K562 (cell line): ENCODE measurements around the gene AHCYL1. TPM values are rescaled to one million over a fixed set of nuclear protein-coding genes. Genes with fewer than 3 reads are reported as not detected.
A peak's percentile ranks its signal among the peaks of the same experiment; 100 is the strongest.

Source experiments
- ATAC-seq: fragments of 200-7000 bp; cut with Tn5 transposase; 3 replicates; pipeline ENCODE4 v1.9.1; 2020; ENCODE audit warnings: moderate library complexity
- BruUV-seq: library from RNA; stranded (reverse); fragments of 400-500 nt; replicated peaks from 2 replicates; lab custom pipeline; 2021; lab: Mats Ljungman, UMichigan
- CTCF ChIA-PET: fragments of 300-600 bp; formaldehyde crosslinking; extraction: SDS; loops from one replicate; lab custom pipeline; 2021; ENCODE audit warnings: low intra/inter-chr PET ratio; lab: Yijun Ruan, JAX
- POLR2A ChIA-PET: fragments of 300-600, 350-650 bp; sonication (Branson Sonifier 250); formaldehyde crosslinking; extraction: SDS; loops from one replicate; lab custom pipeline; 2021; ENCODE audit warnings: antibody characterized with exemption, inconsistent platforms; lab: Yijun Ruan, JAX
- DNase-seq, 4 experiments: peaks; one replicate each; pipeline versions ENCODE4 v3.0.0 to v3.0.0-alpha.2; 2011 to 2018; ENCODE audit warnings: low spot score in 3 of 4, mixed read lengths in 3 of 4; ENCODE audit errors: extremely low read depth in 1 of 4
- FAIRE-seq: peaks from 2 replicates; lab custom pipeline; 2011; peaks lifted over from hg19 to GRCh38; lab: Jason Lieb, UNC
- H2AFZ ChIP-seq: 2 replicates; pipeline ENCODE4 v1.6.0; 2011; ENCODE audit warnings: low read depth, low read length, control low read depth, inconsistent platforms
- H3K27ac ChIP-seq: fragments of 200-600 bp; 3 replicates; pipeline ENCODE4 v1.8.0; 2011; ENCODE audit warnings: low read depth, mild to moderate bottlenecking, control low read depth, inconsistent platforms, low read length, moderate library complexity, mixed read lengths; ENCODE audit errors: extremely low read depth
- H3K27me3 ChIP-seq, 2 experiments: fragments of 300-600 bp in 1 of 2; 2 replicates in 1 of 2; 3 replicates in 1 of 2; pipeline versions ENCODE4 v1.6.0 to v1.8.0; 2011; ENCODE audit warnings: inconsistent platforms in 2 of 2, low read length in 2 of 2, mild to moderate bottlenecking in 1 of 2, mixed read lengths in 1 of 2, moderate library complexity in 1 of 2; ENCODE audit not compliant: control insufficient read depth in 2 of 2, insufficient read depth in 2 of 2
- H3K36me3 ChIP-seq: fragments of 300-600 bp; 3 replicates; pipeline ENCODE4 v1.8.0; 2011; ENCODE audit warnings: mild to moderate bottlenecking, low read length, inconsistent platforms; ENCODE audit not compliant: control insufficient read depth, insufficient read depth
- H3K4me1 ChIP-seq, 2 experiments: fragments of 200-600 bp in 1 of 2; replicated peaks in 1 of 2; 2 replicates in 1 of 2; 3 replicates in 1 of 2; pipeline versions ENCODE4 v1.5.1 to v1.8.0; 2011; ENCODE audit warnings: inconsistent platforms in 2 of 2, low read length in 2 of 2, mild to moderate bottlenecking in 1 of 2, mixed read lengths in 1 of 2, moderate library complexity in 1 of 2; ENCODE audit not compliant: control insufficient read depth in 2 of 2, insufficient read depth in 2 of 2
- H3K4me2 ChIP-seq: 2 replicates; pipeline ENCODE4 v1.6.1; 2011; ENCODE audit warnings: low read length, control low read depth, inconsistent platforms, mixed read lengths; ENCODE audit not compliant: insufficient read depth
- H3K4me3 ChIP-seq: fragments of 200-600 bp; sonication (generic), shearing (Covaris generic); 2 replicates; pipeline ENCODE4 v1.5.1; 2016; ENCODE audit warnings: control low read depth, inconsistent platforms
- H3K79me2 ChIP-seq: fragments of 200-600 bp; 3 replicates; pipeline ENCODE4 v1.8.0; 2011; ENCODE audit warnings: low read length, inconsistent platforms; ENCODE audit not compliant: control insufficient read depth, insufficient read depth
- H3K9ac ChIP-seq, 2 experiments: 2 replicates each; pipeline versions ENCODE4 v1.6.0 to v1.6.1; 2011; ENCODE audit warnings: low read depth in 2 of 2, low read length in 2 of 2, control low read depth in 1 of 2, inconsistent platforms in 1 of 2, mild to moderate bottlenecking in 1 of 2, mixed read lengths in 1 of 2; ENCODE audit not compliant: insufficient read depth in 1 of 2
- H3K9me1 ChIP-seq: one replicate; pipeline ENCODE4 v1.6.0; 2011; ENCODE audit warnings: inconsistent platforms, mild to moderate bottlenecking, low read length, moderate library complexity; ENCODE audit not compliant: control insufficient read depth, insufficient read depth
- H3K9me3 ChIP-seq: replicated peaks from 2 replicates; pipeline ENCODE4 v1.5.1; 2011; ENCODE audit warnings: low read depth, low read length, inconsistent platforms; ENCODE audit not compliant: control insufficient read depth, insufficient read depth
- H4K20me1 ChIP-seq: replicated peaks from 2 replicates; pipeline ENCODE4 v1.6.1; 2011; ENCODE audit warnings: low read length, inconsistent platforms, mixed read lengths; ENCODE audit not compliant: control insufficient read depth, insufficient read depth
- CEBPB ChIP-seq: fragments of 450-650 bp; IDR thresholded peaks from 2 replicates; pipeline ENCODE4 v1.6.1; 2016; ENCODE audit warnings: missing genetic modification characterization, missing compliant biosample characterization
- CEBPG ChIP-seq, 3 experiments: fragments of 200-800 bp in 1 of 3; sonication (Bioruptor generic) in 1 of 3; sonication (generic) in 1 of 3; formaldehyde crosslinking in 1 of 3; IDR thresholded peaks in 2 of 3; conservative IDR thresholded peaks in 1 of 3; 2 replicates each; pipeline versions ENCODE4 v1.6.1 to v1.8.0; 2016 to 2022; ENCODE audit warnings: missing compliant biosample characterization in 2 of 3, missing genetic modification characterization in 2 of 3, mild to moderate bottlenecking in 1 of 3, missing genetic modification reagents in 1 of 3
- NCOA4 ChIP-seq: fragments of 450-650 bp; IDR thresholded peaks from 2 replicates; pipeline ENCODE4 v1.6.1; 2018; ENCODE audit warnings: mild to moderate bottlenecking; ENCODE audit not compliant: partially characterized antibody
- ZNF232 ChIP-seq: sonication (generic); formaldehyde crosslinking; IDR thresholded peaks from 2 replicates; pipeline ENCODE4 v1.8.0; 2022; ENCODE audit warnings: mild to moderate bottlenecking, missing genetic modification reagents
- ZNF561 ChIP-seq: fragments of 450-650 bp; formaldehyde crosslinking; conservative IDR thresholded peaks from 2 replicates; pipeline ENCODE4 v1.4.0; 2020; ENCODE audit warnings: mild to moderate bottlenecking, moderate library complexity
- ZNF57 ChIP-seq: fragments of 450-650 bp; formaldehyde crosslinking; IDR thresholded peaks from 2 replicates; pipeline ENCODE4 v1.4.0; 2020; ENCODE audit warnings: mild to moderate bottlenecking, moderate library complexity
- ZSCAN29 ChIP-seq: fragments of 450-650 bp; IDR thresholded peaks from 2 replicates; pipeline ENCODE4 v1.6.1; 2017
- WGBS: fragments of 100-300 bp; shearing (Covaris generic); methylation state at CpG from one replicate; pipeline ENCODE4 v1.1.6; 2016; ENCODE audit warnings: low coverage, mixed read lengths; ENCODE audit not compliant: insufficient coverage; ENCODE audit errors: missing lambda C conversion rate; 5-methylcytosine and 5-hydroxymethylcytosine counted together
- in situ Hi-C: fragments of 300-500 bp; cut with MboI; formaldehyde crosslinking; loops from 4 replicates; pipeline ENCODE4 v1.15.0; 2018; ENCODE audit warnings: inconsistent platforms, mixed read lengths
- intact Hi-C: fragments of 100-400 bp; cut with micrococcal nuclease; formaldehyde crosslinking; loops from 2 replicates; pipeline ENCODE4 v1.14.2; 2022
- polyA plus RNA-seq, 8 experiments: library from polyadenylated mRNA; depleted of rRNA in 4 of 8; stranded (reverse) in 5 of 8; unstranded in 3 of 8; fragments of >200 nt; fragmentation: Nextera tagmentation in 2 of 8; fragmentation: Illumina TruSeq in 1 of 8; extraction: Ambion mirVana in 2 of 8; extraction: Trizol in 1 of 8; gene quantifications; 2 replicates each; pipeline versions ENCODE4 v1.2.1 to v1.2.3, GENCODE V29; 2011 to 2014; ENCODE audit warnings: inconsistent platforms in 1 of 8, missing spikeins in 1 of 8
- total RNA-seq, 7 experiments: library from RNA; depleted of rRNA in 6 of 7; stranded (reverse); fragments of >200 nt in 6 of 7; fragmentation: Illumina TruSeq in 2 of 7; extraction: Trizol in 2 of 7; gene quantifications; 2 replicates each; pipeline versions ENCODE4 v1.2.1 to v1.2.3, GENCODE V29; 2011 to 2021; ENCODE audit warnings: low replicate concordance in 1 of 7

AHCYL1 gene
- total and polyA plus RNA-seq, 9 of the 15 experiments (the other 6 are each of a cell fraction or from before 2014, with no cell fraction given), result 27.3 to 118 (median 44.5) TPM

- ChIA-PET CTCF (interaction anchor here (0.6 kb wide), 1 partner anchor 9 kb away, joined by 3 read pairs; no protein-coding TSS in a partner anchor), POLR2A (interaction anchor here (0.8 to 2.7 kb wide), 2 partner anchors 12 to 15 kb away, joined by 3 to 14 read pairs; no protein-coding TSS in a partner anchor)
- no peak overlapping the region for H3K4me2 ChIP-seq
- H3K9ac ChIP-seq, result no peak overlapping the region
- no TSS peak for BruUV-seq
- 93% methylated on average over 3 of the region's 3 CpGs for WGBS
- H3K4me3 ChIP-seq, result no peak overlapping the region
- no peaks in the 10 kb centered on the region for H3K9me3 ChIP-seq
- intact Hi-C loops, result no loop called here
- no peak overlapping the region for H3K27ac ChIP-seq
- no peak for DNase-seq
- ATAC-seq, result no peak
- H2AFZ ChIP-seq, result no peak overlapping the region
- no peaks in the 10 kb centered on the region for H3K79me2 ChIP-seq
- H3K36me3 ChIP-seq, result peaks cover 95% of the 10 kb centered on the region
- TF ChIP-seq ZNF561 (no peak), CEBPG (CRISPR knock-in tag; IDR thresholded peaks at IDR 0.05) (no peak), CEBPG (tag; conservative IDR thresholded peaks at IDR 0.05 in 1 of 2, IDR thresholded peaks at IDR 0.05 in 1 of 2) (0 out of 4 replicates have a peak, but pooled peaks of 1 of the 2 experiments have one; percentile 33), CEBPB (tag) (peak; percentile 68)
- TF ChIP-seq, all 486 proteins: peak for 2
- Histone ChIP-seq H3K27me3 (no peaks in the 10 kb centered on the region), H3K4me1 (no peaks in the 10 kb centered on the region), H4K20me1 (no peaks in the 10 kb centered on the region), H3K9me1 (no peaks in the 10 kb centered on the region)
- in situ Hi-C loops, result loop anchor here (10.0 kb wide), 1 partner anchor 373 kb away; no protein-coding TSS in a partner anchor
- FAIRE-seq, result no peak
These were observed 33.2 kb downstream of the AHCYL1 start for GRCh38 chr1:110017792-110018191.

- ATAC-seq, result no peak
- intact Hi-C loops, result no loop called here
- no TSS peak for BruUV-seq
These were observed 33.8 kb downstream of the AHCYL1 start for GRCh38 chr1:110018396-110018795.

More at GRCh38 chr1:110018396-110018795, 33.8 kb downstream of the AHCYL1 start:
- Histone ChIP-seq H3K4me3 (no peak overlapping the region), H4K20me1 (no peaks in the 10 kb centered on the region), H3K4me2 (no peak overlapping the region), H3K9me3 (no peaks in the 10 kb centered on the region), H3K36me3 (peaks cover 95% of the 10 kb centered on the region), H2AFZ (no peak overlapping the region), H3K79me2 (no peaks in the 10 kb centered on the region), H3K27ac (no peak overlapping the region), H3K9me1 (no peaks in the 10 kb centered on the region), H3K4me1 (no peaks in the 10 kb centered on the region), H3K9ac (0 out of 4 replicates have a peak overlapping the region, but pooled peaks of 1 of the 2 experiments have one; percentile 15), H3K27me3 (no peaks in the 10 kb centered on the region)
- WGBS, result 93% methylated on average over 7 of the region's 9 CpGs
- in situ Hi-C loops, result loop anchor here (10.0 kb wide), 1 partner anchor 374 kb away; no protein-coding TSS in a partner anchor
- FAIRE-seq (no peak), DNase-seq (no peak)
- CTCF ChIA-PET, result no interaction called here
- POLR2A ChIA-PET, result interaction anchor here (0.8 to 2.7 kb wide), 3 partner anchors 11 to 16 kb away, joined by 3 to 14 read pairs (median 5); partner anchors contain the start of gene STRIP1
- TF ChIP-seq ZSCAN29 (no peak), ZNF57 (no peak), ZNF232 (no peak), NCOA4 (no peak)
